Endothelial cell of umbilical vein (primary cell): ENCODE results near the gene RCOR3.

Source experiments
- MAX ChIP-seq: IDR thresholded peaks from 2 replicates; pipeline ENCODE4 v1.6.1; 2011; ENCODE audit not compliant: insufficient read depth, insufficient read length
- POLR2A ChIP-seq: IDR thresholded peaks from 2 replicates; pipeline ENCODE4 v1.6.1; 2012; ENCODE audit warnings: low read depth, mild to moderate bottlenecking, control low read depth, low read length
- TF ChIP-seq, protein P1 (sequence below), 2 donors: IDR thresholded peaks; 1 replicate in 1 of 2; 2 replicates in 1 of 2; pipeline ENCODE4 v1.5.1; 2011; ENCODE audit warnings: low read length in 2 of 2, mild to moderate bottlenecking in 2 of 2, moderate library complexity in 2 of 2, control low read depth in 1 of 2, inconsistent platforms in 1 of 2, low read depth in 1 of 2; ENCODE audit not compliant: insufficient read depth in 1 of 2; ENCODE audit errors: extremely low read depth in 1 of 2

- TF ChIP-seq, protein P1, sequence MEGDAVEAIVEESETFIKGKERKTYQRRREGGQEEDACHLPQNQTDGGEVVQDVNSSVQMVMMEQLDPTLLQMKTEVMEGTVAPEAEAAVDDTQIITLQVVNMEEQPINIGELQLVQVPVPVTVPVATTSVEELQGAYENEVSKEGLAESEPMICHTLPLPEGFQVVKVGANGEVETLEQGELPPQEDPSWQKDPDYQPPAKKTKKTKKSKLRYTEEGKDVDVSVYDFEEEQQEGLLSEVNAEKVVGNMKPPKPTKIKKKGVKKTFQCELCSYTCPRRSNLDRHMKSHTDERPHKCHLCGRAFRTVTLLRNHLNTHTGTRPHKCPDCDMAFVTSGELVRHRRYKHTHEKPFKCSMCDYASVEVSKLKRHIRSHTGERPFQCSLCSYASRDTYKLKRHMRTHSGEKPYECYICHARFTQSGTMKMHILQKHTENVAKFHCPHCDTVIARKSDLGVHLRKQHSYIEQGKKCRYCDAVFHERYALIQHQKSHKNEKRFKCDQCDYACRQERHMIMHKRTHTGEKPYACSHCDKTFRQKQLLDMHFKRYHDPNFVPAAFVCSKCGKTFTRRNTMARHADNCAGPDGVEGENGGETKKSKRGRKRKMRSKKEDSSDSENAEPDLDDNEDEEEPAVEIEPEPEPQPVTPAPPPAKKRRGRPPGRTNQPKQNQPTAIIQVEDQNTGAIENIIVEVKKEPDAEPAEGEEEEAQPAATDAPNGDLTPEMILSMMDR (IDR thresholded peaks at IDR 0.05; ENCODE audit: extremely low read depth in 1 of 2, insufficient read depth in 1 of 2, low read depth in 1 of 2, low read length in 2 of 2): no peak
- TF ChIP-seq MAX: no peak
- TF ChIP-seq POLR2A: no peak
Measured at GRCh38 chr1:211318576-211319280, 59.6 kb downstream of the RCOR3 start.
